GM18526 (cell line): ENCODE data around the gene KLHL8.

Experiments
- POLR2A ChIP-seq: IDR thresholded peaks from 3 replicates; pipeline ENCODE4 v1.6.1; 2011; ENCODE audit not compliant: insufficient read length; ENCODE audit errors: extremely low read depth

Gene KLHL8

DNA sequence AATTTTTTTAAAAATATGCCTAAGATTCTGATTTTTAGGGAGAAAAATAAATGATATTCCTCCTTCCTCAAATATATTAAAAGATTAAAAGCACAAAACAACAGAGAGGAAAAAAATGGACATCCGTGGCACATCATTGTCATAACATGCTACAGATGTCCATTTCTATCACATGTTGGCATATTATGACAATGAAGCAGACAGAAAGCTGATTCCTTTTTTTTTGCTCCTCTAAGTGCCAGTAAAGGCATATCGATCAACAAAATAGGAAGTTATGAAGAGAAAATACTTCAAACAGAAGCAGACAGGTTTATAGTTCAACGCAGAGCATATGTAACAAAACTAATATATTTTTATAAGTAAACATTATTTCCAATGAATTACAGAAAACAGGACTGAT, 11.2 kb downstream of the KLHL8 start:
- no peak for TF ChIP-seq POLR2A

DNA sequence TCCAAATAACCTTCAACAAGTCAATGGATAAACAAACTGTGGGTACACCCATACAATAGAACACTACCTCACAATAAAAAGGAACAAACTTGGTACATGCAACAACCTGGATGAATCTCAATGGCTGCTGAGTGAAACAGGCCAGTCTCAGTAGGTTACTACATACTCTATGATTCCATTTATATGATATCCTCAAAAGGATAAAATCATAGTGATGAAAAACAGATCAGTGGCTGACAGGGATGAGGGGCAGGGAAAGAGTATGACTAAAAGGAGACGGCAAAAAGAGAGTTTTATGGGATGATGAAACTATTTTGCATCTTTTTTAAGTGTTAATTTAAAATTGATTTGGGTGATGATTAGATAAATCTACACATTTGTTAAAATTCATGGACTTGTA, 15.9 kb downstream of the KLHL8 start:
- no peak for TF ChIP-seq POLR2A

GRCh38 chr4:87196927-87197326, 23.5 kb downstream of the KLHL8 start:
- no peak for TF ChIP-seq POLR2A

- no peak for TF ChIP-seq POLR2A
Measured at GRCh38 chr4:87196146-87196545, 24.3 kb downstream of the KLHL8 start.

GRCh38 chr4:87193958-87194675, 26.3 kb downstream of the KLHL8 start:
- TF ChIP-seq POLR2A: no peak

GRCh38 chr4:87192145-87192919, 28.1 kb downstream of the KLHL8 start:
- no peak for TF ChIP-seq POLR2A

DNA sequence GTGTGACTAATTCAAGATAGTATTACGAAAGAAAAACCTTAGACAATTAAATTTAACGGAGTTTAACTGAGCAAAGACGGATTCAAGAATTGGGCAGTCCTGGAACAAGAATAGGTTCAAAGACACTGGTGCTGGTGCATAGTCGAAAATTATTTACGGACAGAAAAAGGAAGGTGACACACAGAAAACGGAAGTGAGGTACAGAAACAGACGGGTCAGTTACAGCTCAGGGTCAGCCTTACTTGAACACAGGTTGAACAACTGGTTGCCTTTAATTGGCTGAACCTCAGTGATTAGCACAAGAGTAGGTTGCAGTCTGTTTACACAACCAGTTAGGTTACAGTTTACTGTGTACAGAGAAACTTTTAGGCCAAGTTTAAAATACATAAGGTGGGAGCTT, 31.5 kb downstream of the KLHL8 start:
- no peak for TF ChIP-seq POLR2A

- no peak for TF ChIP-seq POLR2A
Measured at GRCh38 chr4:87188048-87188447, 32.4 kb downstream of the KLHL8 start.

DNA sequence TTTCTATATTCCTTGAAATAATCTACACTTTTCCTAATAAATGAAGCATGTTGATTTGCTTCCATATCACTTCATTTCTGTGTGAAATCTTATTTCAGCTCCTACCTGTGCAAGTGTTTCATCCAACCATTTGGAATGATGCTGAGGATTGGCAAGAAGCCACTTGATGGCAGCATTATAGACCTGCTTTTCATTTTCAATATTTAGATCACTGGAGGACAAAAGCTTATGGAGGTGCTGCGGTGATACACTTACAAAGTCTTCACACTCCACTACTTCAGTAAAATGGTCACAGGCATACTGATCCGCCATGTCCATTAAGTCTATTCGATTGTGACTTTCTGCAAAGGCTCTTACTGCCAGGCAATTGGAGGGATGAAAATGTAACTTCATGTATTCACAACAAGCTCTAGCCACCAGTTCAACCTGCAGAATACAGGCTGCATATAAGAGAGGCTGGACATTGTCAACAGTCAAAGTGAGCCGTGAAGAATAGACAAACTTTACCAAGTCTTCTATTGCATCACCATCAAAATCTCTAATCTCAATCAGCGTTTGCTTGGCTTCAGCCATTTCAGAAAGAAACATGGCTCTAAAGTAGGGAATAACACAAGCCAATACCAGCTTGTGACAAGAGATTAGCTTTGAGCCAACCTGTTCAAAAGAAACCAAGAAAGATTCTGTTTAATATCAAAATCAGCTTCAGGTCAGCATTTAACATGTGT, 35.1 kb downstream of the KLHL8 start:
- no peak for TF ChIP-seq POLR2A

DNA sequence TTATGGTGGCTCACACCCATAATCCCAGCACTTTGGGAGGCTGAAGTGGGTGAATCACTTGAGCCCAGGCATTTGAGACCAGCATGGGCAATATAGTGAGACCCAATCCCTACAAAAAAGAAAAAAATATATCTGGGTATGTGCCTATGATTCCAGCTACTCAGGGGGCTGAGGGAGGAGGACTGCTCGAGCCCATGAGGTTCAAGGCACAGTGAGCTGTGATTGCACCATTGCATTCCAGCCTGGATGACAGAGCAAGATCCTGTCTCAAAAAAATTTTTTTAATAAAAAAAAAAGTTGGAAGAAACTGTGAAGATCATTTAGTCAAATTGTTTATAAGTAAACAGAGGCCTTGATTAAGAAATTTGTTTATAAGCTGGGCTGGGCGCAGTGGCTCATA, 39.7 kb downstream of the KLHL8 start:
- no peak for TF ChIP-seq POLR2A

GRCh38 chr4:87179751-87180150, 40.7 kb downstream of the KLHL8 start:
- TF ChIP-seq POLR2A: no peak

DNA sequence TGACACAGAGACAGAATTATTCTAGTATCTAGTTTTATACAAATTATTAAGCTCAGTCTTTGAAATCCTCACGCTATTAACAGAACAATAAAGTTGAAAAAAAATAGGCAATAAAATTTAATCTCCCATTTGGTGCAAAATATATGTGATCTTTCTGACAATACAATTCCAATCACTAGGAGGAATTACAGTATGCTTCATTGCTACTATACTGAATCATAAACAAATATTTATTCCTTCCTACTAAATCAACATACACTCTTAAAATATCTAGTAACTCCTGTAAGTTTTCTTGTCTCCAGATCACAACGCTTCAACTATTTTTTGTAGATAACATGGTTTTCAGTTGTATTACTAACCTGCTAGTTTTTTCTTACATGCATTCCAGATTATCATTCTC, 45.7 kb downstream of the KLHL8 start:
- TF ChIP-seq POLR2A: no peak

DNA sequence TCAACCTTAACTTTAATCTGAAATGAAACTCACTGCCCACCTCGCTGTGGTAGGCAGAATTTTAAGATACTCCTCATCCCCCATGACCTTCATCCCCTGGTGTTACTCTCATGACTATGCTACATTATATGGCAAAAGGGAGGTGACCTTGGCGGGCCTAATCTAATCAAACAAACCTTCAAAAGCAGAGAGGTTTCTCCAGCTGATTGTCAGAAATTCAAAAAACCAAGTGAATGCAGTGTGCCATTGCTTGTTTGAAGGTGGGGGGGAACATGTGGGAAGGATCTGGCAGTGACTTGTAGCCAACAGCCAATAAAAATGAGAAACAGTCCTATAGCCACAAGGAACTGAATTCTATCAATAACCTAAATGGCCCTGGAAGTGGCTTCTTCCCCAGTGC, 48.5 kb downstream of the KLHL8 start:
- TF ChIP-seq POLR2A: no peak

DNA sequence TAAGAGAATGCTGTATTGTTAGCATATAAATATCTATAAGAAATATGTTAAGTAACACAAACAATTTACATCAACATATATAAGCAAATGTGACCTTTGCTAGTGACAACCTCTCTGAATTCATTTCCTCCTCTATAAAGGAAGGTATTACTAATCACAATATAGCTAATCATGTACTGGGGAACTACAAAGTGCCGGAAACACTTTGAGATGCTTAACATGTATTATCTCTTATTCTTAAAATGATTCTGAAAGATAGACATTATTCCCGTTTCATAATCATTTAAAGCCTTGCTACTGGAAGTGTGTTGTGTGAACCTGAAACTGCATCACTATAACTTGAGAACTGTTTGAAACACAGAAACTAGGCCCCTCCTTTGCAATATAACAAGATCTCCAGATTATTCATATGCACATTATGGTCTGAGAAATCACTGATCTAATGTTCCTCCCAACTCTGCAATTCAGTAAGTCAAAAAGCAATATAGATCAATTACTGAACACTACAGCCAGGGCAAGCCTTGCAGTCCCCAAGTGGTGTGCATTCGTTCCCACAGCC, 54.0 kb downstream of the KLHL8 start:
- TF ChIP-seq POLR2A: no peak

GRCh38 chr4:87165892-87166291, 54.5 kb downstream of the KLHL8 start:
- no peak for TF ChIP-seq POLR2A
